ENCODE measurements around the gene ZBTB26. TPM values are rescaled to one million over a fixed set of nuclear protein-coding genes. Genes with fewer than 3 reads are reported as not detected.

ZBTB26 gene
- polyA plus RNA-seq, 2 of the 4 experiments (the other 2 are of a cell fraction), result 3.6 to 9.0 TPM

DNA sequence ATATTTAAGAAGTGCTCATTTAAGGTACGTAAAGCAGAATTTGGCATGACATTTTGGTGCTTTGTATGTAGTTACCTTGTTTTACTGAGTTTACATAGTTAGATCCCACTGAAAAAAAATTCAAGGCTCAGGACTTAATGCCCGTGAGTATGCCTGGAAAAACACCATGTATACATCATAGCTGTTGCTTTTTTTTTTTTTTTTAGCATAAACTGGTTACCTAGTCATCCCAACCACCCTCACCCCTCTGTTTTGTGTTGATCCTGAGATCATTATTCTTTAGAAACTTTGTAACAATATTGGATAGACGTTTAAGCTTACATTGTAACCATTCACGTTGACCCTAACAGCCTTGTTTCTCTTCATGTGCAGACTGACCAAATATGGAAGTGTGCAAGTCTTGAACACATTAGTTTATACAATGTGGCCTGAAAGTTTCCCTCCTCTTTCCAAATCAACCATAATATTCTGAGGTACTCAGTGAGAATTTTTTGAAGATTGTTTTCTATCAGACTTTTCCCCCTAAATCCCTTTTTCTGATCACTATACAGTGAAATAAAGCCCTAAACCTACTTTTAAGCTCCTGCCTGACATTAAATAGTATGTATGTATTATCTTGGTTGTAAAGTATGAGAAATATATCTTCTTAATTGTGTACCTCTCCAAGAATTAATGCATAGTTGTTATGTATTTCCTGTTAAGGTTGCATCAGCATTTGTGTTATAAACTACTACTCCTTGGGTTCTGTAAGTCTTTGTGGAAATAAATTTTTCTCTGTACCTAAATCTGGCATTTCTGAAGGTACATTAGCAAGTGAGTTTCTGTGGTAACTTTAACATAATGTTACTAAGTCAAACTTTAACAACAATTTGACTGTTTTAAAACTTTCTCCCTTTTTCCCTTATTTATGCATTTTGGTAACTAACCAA lies 13.9 kb upstream of the ZBTB26 start:
- ChIA-PET CTCF (interaction anchor here (0.6 to 1.7 kb wide), 2 partner anchors 15 to 405 kb away, joined by 3 read pairs; no protein-coding TSS in a partner anchor), POLR2A (no interaction called here)
- no peak for FAIRE-seq
- DNase-seq (ENCODE audit: low read depth in 1 of 2, low spot score in 1 of 2), result no peak
- Histone ChIP-seq H3K9me3 (no peaks in the 10 kb centered on the region), H3K4me3 (no peak overlapping the region), H3K4me1 (peaks cover 29% of the 10 kb centered on the region; the same call in 2 of the 3 replicates), H3K4me2 (no peak overlapping the region), H3K27ac (no peak overlapping the region)
- TF ChIP-seq ZFP36 (IDR thresholded peaks at IDR 0.05; ENCODE audit: borderline replicate concordance, partially characterized antibody) (no peak), POLR2AphosphoS2 (conservative IDR thresholded peaks at IDR 0.05; ENCODE audit: low read length) (no peak)
- TF ChIP-seq, protein P1, sequence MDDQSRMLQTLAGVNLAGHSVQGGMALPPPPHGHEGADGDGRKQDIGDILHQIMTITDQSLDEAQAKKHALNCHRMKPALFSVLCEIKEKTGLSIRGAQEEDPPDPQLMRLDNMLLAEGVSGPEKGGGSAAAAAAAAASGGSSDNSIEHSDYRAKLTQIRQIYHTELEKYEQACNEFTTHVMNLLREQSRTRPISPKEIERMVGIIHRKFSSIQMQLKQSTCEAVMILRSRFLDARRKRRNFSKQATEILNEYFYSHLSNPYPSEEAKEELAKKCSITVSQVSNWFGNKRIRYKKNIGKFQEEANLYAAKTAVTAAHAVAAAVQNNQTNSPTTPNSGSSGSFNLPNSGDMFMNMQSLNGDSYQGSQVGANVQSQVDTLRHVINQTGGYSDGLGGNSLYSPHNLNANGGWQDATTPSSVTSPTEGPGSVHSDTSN (IDR thresholded peaks at IDR 0.05), result no peak
- TF ChIP-seq, protein P2, sequence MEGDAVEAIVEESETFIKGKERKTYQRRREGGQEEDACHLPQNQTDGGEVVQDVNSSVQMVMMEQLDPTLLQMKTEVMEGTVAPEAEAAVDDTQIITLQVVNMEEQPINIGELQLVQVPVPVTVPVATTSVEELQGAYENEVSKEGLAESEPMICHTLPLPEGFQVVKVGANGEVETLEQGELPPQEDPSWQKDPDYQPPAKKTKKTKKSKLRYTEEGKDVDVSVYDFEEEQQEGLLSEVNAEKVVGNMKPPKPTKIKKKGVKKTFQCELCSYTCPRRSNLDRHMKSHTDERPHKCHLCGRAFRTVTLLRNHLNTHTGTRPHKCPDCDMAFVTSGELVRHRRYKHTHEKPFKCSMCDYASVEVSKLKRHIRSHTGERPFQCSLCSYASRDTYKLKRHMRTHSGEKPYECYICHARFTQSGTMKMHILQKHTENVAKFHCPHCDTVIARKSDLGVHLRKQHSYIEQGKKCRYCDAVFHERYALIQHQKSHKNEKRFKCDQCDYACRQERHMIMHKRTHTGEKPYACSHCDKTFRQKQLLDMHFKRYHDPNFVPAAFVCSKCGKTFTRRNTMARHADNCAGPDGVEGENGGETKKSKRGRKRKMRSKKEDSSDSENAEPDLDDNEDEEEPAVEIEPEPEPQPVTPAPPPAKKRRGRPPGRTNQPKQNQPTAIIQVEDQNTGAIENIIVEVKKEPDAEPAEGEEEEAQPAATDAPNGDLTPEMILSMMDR (IDR thresholded peaks at IDR 0.05), result no peak
- 85% methylated on average over 4 of the region's 4 CpGs for WGBS (ENCODE audit: missing lambda C conversion rate)
- no peak for ATAC-seq

DNA sequence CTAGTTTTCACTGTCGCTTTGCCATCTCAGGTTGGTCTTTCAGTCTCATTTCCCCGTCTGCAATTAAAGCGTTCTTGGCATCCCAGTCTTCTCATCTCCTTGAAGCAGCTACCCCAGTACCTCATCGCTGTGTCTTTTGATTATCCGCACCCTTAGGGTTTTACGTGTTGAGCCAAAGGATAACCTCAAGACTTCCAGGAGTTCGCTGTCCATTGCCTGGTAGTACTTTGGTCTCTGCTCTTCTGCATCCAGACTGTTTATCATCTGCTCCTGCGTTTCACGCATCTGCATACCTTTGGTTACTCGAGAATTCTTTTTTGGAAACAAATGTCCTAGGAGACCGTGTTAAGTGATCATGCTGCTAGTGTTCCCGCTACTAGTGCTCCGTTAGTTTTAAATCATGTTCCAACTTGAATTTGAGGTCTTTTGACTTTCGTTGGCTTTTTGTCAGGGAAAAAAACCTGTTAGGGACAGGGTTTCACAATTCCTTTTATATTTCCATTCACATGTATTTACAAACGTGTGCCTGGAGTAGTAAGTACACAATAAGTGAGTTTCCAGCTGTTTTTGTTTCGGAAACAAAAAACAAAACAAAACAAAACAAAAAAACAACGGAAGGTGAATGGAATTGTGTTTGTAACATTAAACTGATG lies 10.4 kb upstream of the ZBTB26 start:
- WGBS (ENCODE audit: missing lambda C conversion rate), result 14% methylated on average over 17 of the region's 17 CpGs
- peak in 1 of 2 experiments; percentile 20 for DNase-seq (ENCODE audit: low read depth in 1 of 2, low spot score in 1 of 2)
- ATAC-seq, result peak; percentile 21; a peak in 5 of 6 replicates
- peak overlapping the region; percentile 81 for H3K4me2 ChIP-seq
- FAIRE-seq, result no peak
- TF ChIP-seq, protein P3, sequence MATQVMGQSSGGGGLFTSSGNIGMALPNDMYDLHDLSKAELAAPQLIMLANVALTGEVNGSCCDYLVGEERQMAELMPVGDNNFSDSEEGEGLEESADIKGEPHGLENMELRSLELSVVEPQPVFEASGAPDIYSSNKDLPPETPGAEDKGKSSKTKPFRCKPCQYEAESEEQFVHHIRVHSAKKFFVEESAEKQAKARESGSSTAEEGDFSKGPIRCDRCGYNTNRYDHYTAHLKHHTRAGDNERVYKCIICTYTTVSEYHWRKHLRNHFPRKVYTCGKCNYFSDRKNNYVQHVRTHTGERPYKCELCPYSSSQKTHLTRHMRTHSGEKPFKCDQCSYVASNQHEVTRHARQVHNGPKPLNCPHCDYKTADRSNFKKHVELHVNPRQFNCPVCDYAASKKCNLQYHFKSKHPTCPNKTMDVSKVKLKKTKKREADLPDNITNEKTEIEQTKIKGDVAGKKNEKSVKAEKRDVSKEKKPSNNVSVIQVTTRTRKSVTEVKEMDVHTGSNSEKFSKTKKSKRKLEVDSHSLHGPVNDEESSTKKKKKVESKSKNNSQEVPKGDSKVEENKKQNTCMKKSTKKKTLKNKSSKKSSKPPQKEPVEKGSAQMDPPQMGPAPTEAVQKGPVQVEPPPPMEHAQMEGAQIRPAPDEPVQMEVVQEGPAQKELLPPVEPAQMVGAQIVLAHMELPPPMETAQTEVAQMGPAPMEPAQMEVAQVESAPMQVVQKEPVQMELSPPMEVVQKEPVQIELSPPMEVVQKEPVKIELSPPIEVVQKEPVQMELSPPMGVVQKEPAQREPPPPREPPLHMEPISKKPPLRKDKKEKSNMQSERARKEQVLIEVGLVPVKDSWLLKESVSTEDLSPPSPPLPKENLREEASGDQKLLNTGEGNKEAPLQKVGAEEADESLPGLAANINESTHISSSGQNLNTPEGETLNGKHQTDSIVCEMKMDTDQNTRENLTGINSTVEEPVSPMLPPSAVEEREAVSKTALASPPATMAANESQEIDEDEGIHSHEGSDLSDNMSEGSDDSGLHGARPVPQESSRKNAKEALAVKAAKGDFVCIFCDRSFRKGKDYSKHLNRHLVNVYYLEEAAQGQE (IDR thresholded peaks at IDR 0.05), result peak; percentile 54
- no peak for TF ChIP-seq HOXB5 (CRISPR knock-in tag; IDR thresholded peaks at IDR 0.05)
- peaks cover 23% of the 10 kb centered on the region; the same call in 2 of the 3 replicates for H3K4me1 ChIP-seq
- peak overlapping the region; percentile 87 to 92 for H3K27ac ChIP-seq
- ChIA-PET POLR2A (interaction anchor here (1.3 to 2.8 kb wide), 12 partner anchors 10 to 113 kb away, joined by 3 to 54 read pairs (median 6); partner anchors contain the start of genes PDCL, RC3H2, ZBTB26 and ZBTB6), CTCF (interaction anchor here (1.2 kb wide), 1 partner anchor 14 kb away, joined by 3 read pairs; no protein-coding TSS in a partner anchor)
- peak overlapping the region; percentile 56 for H3K4me3 ChIP-seq
- H3K9me3 ChIP-seq, result no peaks in the 10 kb centered on the region

DNA sequence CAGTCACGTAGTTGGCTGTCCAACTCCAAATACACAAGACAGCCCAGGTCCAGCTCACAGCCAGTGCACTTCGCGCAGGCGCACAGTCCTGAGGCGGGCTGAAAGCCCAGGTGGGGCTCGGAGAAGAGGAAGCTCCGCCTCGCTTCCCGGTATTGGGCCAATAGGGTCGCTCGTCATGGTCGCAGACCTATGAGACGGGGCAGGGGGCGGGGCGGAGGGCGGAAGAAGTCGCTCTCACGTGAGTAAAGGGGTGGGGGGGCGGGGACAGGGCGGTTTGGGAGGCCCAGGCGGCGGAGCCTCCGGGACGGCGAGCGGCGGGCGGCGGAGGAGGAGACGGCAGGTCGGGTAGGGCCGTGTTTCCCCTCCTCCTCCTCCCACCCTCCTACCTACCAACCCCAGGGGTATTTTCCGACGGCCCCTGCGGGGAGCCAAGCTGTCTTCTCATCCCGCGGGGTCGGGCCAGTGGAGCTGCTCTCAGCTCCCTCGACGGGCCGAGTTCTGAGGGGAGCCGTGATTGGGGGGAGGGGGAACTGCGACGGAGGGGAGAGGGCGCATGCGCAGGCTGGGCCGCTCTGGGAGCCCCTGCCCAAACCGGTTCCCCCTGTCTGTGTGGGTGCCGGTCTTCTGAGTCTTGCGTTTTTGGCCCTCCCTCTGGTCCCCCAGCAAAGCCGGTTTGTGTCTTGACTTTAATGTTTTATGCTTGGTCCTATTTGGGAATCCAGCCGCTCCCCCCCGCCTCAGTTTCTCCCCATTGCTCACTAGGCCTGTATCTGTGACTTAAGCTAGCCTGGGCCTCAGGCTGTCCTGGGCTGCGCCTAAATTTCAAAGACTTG lies 9.7 kb upstream of the ZBTB26 start, which contains the start of gene RABGAP1:
TSS of gene RABGAP1 (plus strand) at position 272 of the 833 bp plus-strand sequence. CDS start 16,040 bp downstream, outside the sequence.
- DNase-seq (ENCODE audit: low read depth in 1 of 2, low spot score in 1 of 2) (peak; percentile 98 to 99), ATAC-seq (peak; percentile 99), FAIRE-seq (no peak)
- H3K9me3 ChIP-seq, result no peaks in the 10 kb centered on the region
- H3K27ac ChIP-seq, result peak within 1 kb of the TSS; percentile 87 to 92
- H3K4me2 ChIP-seq, result peak within 1 kb of the TSS; percentile 89
- H3K4me1 ChIP-seq, result peaks cover 21% of the 10 kb centered on the region; the same call in 2 of the 3 replicates
- ChIA-PET POLR2A (interaction anchor here (0.6 to 2.8 kb wide), 19 partner anchors 9 to 113 kb away, joined by 3 to 54 read pairs (median 4); partner anchors contain the start of genes PDCL, RC3H2, ZBTB26 and ZBTB6), CTCF (interaction anchor here (1.0 kb wide), 1 partner anchor 11 kb away, joined by 3 read pairs; no protein-coding TSS in a partner anchor)
- WGBS (ENCODE audit: missing lambda C conversion rate), result 0% methylated on average over 18 of the region's 54 CpGs
- peak within 1 kb of the TSS; percentile 56 for H3K4me3 ChIP-seq
- TF ChIP-seq PHF8 (IDR thresholded peaks at IDR 0.05; ENCODE audit: borderline replicate concordance, low read depth) (peak; percentile 93), EHF (CRISPR knock-in tag; IDR thresholded peaks at IDR 0.05) (no peak), RARB (CRISPR knock-in tag; IDR thresholded peaks at IDR 0.05) (no peak), KDM1A (IDR thresholded peaks at IDR 0.05; ENCODE audit: low read depth) (no peak), BHLHE40 (IDR thresholded peaks at IDR 0.05; ENCODE audit: low read depth, low read length) (no peak), FOSB (CRISPR knock-in tag; IDR thresholded peaks at IDR 0.05) (no peak), MAFK (IDR thresholded peaks at IDR 0.05; ENCODE audit: partially characterized antibody) (no peak), MAZ (IDR thresholded peaks at IDR 0.05; ENCODE audit: borderline replicate concordance, low read depth, low read length) (no peak), RAD21 (conservative IDR thresholded peaks at IDR 0.05 in 1 of 2, IDR thresholded peaks at IDR 0.05 in 1 of 2) (no peak), MAX (IDR thresholded peaks at IDR 0.05) (no peak; the same call in 1 of the 2 replicates), E2F6 (IDR thresholded peaks at IDR 0.05; ENCODE audit: borderline replicate concordance, low read depth) (0 out of 2 replicates have a peak, but pooled peaks have one; percentile 39), JUN (IDR thresholded peaks at IDR 0.05) (peak; percentile 49 to 92; a peak in 3 of 5 replicates), TFCP2L1 (CRISPR knock-in tag; IDR thresholded peaks at IDR 0.05) (0 out of 2 replicates have a peak, but pooled peaks have one; percentile 79)

Data from A549 (cell line).